Activated naive CD4-positive, alpha-beta T cell treated with anti-CD3 and anti-CD28 coated beads, Interleukin-2, amount 50 U/mL, for 16 hours (primary cell): ENCODE measurements around the gene NR2C1.
"Not testable (repeated sequence)": the region's sequence is repeated elsewhere in the genome, so short reads cannot be mapped to it uniquely, and the experiment has no call there.

Experiments
- DNase-seq: peaks from one replicate; pipeline ENCODE4 v3.0.0-alpha.2; 2020

Gene NR2C1

DNA sequence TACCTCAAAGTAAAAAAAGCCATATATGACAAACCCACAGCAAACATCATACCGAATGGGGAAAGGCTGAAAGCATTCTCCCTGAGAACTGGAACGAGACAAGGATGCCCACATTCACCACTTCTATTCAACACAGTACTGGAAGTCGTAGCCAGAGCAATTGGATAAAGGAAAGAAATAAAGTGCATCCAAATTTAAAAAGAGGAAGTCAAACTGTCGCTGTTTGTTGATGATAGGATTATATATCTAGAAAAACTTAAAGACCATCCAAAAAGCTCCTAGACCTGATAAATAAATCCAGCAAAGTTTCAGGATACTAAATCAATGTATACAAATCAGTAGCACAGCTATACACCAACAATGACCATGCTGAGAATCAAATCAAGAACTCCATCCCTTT lies 75.1 kb downstream of the NR2C1 start:
- DNase-seq: no peak

DNA sequence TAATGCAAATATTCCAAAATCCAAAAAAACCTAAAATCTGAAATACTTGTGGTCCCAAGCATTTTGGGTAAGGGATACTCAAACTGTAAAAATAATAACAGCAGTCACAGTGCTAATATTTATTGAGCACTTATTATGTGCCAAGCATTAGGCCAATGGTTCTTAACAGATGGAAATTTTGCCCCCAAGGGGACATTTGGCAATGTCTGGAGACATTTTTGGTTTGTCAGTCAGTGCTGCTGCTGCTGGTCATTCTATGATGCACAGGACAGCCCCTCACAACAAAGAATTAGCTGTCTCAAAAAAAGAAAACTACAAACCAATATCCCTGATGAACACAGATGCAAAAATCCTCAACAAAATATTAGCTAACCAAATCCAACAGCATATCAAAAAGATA lies 75.7 kb downstream of the NR2C1 start:
- DNase-seq: no peak

DNA sequence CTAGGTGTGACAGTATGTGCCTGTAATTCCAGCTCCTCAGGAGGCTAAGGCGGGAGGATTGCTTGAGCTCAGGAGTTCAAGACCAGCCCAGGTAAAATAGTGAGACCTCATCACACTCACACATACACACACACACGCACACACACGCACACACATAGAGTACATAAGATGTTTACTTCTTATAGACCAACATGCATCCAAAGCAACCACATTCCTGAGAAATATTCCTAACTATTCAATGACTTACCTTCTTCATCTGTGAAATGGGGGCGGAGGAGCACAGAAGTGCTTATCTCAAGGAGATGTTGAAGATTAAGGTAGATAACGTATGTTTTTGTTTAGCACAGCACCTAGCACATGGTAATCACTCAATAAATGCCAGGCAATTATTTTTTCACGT lies 76.4 kb downstream of the NR2C1 start:
- DNase-seq: no peak

DNA sequence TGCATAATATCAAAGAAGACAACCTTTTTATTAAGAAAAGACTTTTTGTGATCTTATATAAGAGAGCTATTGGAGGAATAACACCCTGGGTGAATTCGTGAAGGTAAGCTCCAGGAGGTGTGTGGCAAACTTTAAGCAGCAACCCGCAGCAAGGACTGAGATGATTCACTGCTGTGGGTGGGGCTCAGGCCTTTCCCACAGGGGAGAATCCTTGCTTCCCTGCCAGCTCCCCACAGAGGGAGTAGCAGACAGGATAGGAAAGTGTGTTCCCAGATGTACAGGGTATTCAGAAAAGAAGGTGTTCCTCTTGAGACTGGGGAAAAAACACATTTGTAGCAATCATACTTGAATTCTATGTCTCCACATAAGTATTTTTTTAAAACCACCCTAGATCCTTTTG lies 79.1 kb downstream of the NR2C1 start:
- DNase-seq: no peak

DNA sequence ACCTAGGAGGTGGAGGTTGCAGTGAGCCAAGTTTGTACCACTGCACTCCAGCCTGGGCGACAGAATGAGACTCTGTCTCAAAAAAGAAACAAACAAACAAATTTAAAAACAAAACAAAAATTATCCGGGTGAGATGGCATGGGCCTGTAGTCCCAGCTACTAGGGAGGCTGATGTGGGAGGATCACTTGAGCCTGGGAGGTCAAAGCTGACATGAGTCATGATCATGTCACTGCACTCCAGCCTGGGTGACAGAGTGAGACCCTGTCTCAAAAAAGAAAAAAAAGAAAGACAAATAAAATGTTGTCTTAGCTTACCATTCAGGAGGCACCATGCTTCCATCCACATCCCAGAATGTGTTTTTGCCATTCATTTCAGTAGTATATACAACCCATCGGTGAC lies 79.6 kb downstream of the NR2C1 start:
- DNase-seq: not testable (repeated sequence)

DNA sequence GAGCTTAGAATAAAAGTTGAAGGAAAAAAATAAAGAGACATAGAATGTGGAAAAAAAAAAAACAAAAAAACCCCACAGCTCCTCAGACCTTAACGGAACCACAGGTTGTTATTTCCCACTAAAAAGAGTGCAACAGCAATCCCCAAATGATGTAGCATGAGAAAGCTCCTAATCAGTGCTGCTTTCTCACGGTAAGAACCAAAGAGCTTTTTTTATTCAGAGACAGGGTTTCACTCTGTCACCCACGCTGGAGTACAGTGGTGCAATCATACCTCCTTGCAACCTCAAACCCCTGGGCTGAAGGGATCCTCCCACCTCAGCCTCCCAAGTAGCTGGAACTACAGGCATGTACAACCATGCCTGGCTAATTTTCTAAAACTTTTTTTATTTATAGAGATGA lies 83.2 kb downstream of the NR2C1 start:
- DNase-seq: no peak

DNA sequence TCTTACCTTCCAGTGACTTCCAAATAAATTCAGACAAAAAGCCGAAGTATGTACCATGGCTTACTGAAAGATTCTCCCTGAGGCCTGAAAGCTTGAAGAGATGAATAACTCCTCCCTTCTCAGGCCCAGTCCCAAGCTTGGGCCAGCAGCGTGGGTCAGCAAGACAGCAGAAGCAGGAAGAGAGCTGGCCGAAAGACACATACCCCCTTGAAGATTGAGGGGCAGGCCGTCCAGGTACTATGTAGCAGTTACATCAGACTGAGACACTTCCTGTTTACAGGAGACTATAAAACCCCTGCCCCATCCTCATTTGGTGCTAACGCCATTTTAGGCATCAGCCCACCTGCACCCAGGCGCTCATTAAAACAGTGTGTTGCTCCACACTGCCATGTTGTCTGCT lies 84.9 kb downstream of the NR2C1 start:
- DNase-seq: no peak

DNA sequence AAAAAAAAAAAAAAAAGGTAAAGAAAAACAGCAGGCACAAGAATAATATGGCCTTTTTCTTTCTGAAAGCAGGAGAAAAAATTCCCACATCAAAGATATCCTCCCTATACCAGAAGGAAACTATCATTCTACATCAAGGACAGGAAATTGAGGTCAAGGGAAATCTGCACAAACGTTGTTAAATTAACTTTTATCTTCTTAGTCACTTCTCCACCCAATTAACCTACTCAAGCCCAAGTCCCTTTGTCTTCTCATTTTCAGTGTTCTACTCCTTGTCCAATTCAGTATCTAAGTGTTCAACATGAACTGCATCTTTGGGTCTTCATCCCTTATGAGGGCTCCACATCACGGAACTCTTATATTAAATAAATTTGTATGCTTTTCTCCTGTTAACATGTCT lies 85.6 kb downstream of the NR2C1 start:
- DNase-seq: no peak

DNA sequence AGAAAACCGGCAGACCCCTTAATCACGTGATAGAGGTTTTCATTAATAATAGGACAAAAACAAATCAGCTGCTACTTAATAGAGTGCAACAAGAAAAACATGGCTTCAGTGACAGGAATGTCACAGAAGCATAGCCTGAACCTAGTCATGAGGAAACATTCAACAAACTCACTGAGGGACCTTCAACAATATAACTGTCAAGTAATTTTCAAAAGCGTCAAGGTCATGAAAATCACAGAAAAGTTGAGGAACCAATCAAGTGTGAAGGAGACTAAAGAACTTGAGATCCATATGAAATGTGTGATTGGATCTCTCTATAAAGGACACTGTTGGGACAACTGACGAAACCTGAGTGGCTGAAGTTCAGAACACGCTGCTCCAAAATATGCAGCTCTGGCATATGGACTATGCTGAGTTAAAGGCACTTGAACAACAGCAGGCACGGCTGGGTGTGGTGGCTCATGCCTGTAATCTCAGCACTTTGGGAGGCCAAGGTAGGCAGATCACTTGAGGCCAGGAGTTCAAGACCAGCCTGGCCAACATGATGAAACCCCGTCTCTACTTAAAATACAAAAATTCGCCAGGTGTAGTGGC lies 86.2 kb downstream of the NR2C1 start:
- DNase-seq: no peak

DNA sequence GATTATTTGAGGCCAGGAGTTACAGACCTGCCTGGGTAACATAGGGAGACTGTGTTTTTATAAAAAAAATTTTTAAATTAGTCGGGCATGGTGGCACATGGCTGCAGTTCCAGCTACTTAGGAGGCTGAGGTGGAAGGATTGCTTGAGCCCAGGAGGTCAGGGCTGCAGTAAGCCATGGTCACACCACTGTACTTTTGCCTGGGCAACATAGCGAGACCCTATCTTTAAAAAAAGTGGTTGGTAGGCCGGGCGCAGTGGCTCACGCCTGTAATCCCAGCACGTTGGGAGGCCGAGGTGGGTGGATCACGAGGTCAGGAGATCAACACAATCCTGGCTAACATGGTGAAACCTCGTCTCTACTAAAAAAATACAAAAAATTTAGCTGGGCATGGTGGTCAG lies 88.3 kb downstream of the NR2C1 start:
- not testable (repeated sequence) for DNase-seq

DNA sequence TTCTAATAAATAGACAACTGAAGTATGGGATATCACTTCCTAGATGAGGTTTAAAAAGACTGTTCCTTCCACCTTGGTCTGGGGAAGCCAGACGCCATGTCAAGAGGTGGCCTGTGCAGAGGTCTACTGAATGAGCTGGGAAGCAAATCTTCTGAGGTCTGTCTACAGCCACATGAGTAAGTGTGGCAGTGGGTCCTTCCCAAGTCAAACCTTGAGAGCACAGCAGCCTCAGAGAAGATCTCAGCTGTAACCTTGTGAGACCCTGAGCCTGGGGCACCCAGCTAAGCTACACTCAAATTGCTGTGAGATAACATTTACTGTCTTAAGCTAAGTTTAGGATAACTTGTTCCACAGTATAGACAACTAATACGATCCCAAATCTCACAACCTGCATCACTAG lies 90.1 kb downstream of the NR2C1 start:
- no peak for DNase-seq

DNA sequence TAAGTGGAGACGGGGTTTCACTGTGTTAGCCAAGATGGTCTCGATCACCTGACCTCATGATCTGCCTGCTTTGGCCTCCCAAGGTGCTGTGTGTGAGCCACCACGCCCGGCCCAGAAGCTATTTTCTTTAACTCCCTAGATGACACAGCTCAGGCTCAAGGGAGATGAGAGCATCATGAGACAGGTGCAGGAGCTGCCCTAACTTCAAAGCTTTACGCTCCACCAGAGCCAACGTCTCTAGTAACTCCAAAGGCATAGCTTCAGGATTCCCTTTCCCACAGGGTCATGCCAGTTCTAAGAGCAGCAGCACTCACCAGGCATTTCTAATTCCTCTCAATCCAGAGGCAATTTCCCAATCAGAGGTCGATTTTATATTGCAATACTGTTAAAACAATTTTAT lies 91.0 kb downstream of the NR2C1 start:
- no peak for DNase-seq

DNA sequence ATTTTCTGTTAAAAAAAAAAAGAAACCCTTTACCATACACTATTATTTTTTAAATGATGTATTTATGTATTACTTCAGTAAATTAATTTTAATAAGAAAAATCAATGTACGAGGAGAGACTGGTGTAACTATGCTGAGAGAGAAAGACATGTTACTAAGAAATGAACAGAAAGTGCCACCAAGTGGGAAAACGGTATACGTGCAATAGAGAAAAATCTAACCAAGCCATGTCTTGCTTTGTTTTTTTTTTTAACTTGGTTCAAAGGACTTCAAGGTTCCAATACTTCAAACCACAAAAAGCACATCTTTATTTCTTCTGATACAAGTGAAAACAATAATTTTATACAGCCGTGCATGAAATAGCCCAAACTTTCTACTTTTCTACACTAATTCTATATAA lies 92.8 kb downstream of the NR2C1 start:
- no peak for DNase-seq

DNA sequence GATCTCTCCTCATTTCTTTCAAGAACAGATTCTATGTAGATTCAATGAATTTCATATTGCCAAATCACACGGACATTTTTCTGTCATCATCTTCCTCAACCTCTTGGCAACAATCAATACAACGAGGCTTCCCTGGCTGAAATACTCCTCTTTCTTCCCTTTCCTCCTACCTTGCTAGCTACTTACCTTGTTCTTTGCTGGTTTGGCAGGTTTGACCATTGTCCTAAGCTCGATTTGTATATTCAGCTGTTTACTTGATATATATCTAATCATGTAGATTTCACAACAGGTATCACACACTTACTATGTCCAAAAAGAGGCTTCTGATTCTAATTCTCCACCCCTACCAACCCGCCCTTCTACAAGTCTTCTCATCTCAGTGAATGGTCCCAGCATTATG lies 93.5 kb downstream of the NR2C1 start:
- DNase-seq: no peak

DNA sequence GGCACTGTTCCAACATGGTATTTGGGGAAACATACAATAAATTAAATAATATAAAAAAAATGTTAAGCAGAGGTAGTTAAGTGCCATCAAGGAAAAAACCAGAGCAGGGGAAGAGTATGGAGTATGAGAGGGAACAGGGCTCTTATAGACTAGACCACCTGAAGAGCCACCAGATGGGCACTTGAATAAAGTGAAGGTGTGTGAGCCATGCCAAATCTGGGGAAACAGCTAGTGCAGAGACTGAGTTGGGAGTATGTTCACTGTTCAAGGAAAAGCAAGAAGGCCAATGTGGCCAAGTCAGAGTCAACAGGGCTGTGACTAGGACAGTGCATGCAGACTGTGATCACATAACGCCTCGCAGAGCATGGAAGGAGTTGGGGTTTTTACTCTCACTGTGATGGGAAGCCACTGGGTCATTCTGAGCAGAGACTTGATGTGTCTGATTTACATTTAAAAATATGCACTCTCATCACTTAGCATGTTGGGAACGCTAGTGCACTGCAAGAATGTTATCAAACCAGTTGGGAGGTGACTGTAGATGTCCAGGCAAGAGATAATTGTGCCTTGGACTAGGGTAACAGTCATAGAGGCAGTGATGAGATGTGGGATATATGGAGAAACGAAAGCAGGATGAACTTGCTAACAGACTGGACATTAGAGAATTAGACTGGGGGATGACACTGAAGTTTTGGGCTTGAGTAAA lies 95.5 kb downstream of the NR2C1 start:
- no peak for DNase-seq

DNA sequence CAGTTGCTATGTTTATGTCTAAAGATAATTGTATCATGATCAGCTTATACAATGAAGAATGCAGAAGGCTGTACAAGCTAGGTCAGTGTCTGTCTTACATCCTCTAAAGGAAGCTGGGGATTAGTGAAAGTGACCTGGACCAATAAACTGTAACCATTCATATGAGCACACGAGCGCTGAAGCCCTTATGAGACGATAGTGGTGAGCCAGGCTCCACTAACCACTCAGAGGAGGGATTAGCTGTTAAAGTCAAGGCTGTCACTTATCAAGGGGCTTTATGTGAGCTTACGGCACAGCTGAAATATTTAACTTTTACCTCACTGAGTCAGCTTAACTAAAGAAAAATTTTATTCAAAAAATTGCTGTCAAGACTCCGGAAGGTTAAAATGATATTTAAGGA lies 100.2 kb downstream of the NR2C1 start:
- no peak for DNase-seq

DNA sequence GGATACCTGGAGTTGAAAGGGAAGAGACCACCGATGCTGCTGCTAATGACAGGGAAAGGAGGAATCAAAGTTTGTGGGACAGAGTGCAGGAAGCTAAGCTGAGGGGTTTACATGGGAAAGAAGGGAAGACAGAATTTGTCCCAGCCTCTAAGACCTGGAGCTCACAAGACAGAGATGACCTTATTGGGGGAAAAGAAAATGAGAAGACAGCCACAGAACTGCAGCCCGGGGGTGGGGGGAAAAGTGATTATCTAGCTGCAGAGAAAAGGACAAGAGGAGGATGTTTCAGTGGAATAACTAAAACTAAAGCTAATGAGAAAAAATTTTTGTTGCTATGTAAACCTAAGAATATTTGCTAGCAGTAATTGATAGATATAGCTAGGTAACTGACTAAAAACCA lies 100.6 kb downstream of the NR2C1 start:
- no peak for DNase-seq

DNA sequence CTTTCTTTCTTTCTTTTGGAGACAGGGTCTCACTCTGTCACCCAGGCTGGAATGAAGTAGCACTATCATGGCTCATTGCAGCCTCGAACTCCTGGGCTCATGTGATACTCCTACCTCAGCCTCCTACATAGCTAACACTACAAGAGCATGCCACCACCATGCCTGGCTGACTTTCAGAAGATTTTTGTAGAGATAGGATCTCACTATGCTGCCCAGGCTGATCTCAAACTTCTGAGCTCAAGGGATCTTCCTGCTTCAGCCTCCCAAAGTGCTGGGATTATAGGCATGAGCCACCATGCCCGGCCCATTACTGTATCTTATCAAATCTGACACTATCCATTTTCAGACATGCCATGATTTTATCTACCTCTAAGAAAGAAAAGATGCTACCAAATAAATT lies 101.5 kb downstream of the NR2C1 start:
- DNase-seq: no peak

DNA sequence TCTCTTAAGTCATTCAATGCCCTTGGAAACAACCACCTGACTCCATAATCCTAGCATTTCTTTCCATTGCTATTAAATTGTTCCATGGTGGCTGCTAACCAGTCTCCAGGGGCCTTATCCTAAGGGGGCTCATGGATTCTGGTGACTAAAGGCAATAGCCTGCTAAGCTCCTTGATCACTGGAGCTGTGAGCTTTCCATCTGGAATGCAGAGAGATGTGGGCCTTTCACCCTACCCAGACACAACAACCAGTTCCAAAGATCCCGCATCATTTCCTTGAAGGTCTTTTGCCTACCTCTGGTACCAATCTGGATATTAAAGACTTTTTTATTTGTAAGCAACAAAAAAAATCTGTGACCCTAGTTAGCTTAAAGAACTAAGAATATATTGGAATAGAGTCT lies 102.9 kb downstream of the NR2C1 start:
- no peak for DNase-seq
